Endothelial cell (in vitro differentiated cells): ENCODE measurements around the gene ZDHHC5. TPM values are rescaled to one million over a fixed set of nuclear protein-coding genes. Genes with fewer than 3 reads are reported as not detected.
"Not testable (repeated sequence)": the region's sequence is repeated elsewhere in the genome, so short reads cannot be mapped to it uniquely, and the experiment has no call there.

Experiments used
- DNase-seq: peaks from one replicate; pipeline ENCODE4 v3.0.0; 2021; ENCODE audit warnings: low spot score
- H3K27ac Mint-ChIP-seq: one replicate; pipeline ENCODE4 v1.8.0; 2021; ENCODE audit warnings: mixed read lengths, inconsistent platforms; ENCODE audit not compliant: unreplicated experiment
- H3K27me3 Mint-ChIP-seq: one replicate; pipeline ENCODE4 v1.8.0; 2021; ENCODE audit warnings: mild to moderate bottlenecking, moderate library complexity, mixed read lengths, inconsistent platforms; ENCODE audit not compliant: unreplicated experiment
- H3K36me3 Mint-ChIP-seq: one replicate; pipeline ENCODE4 v1.8.0; 2021; ENCODE audit warnings: mild to moderate bottlenecking, low read depth, mixed read lengths, inconsistent platforms; ENCODE audit not compliant: unreplicated experiment
- H3K4me1 Mint-ChIP-seq: one replicate; pipeline ENCODE4 v1.8.0; 2021; ENCODE audit warnings: mild to moderate bottlenecking, mixed read lengths, inconsistent platforms; ENCODE audit not compliant: unreplicated experiment
- H3K4me3 Mint-ChIP-seq: one replicate; pipeline ENCODE4 v1.8.0; 2021; ENCODE audit warnings: mild to moderate bottlenecking, mixed read lengths, inconsistent platforms; ENCODE audit not compliant: unreplicated experiment
- H3K9me3 Mint-ChIP-seq: one replicate; pipeline ENCODE4 v1.8.0; 2021; ENCODE audit warnings: mixed read lengths, inconsistent platforms; ENCODE audit not compliant: unreplicated experiment
- total RNA-seq: library from RNA; stranded (reverse); fragmentation: NEBNext Ultra II Directional; extraction: Animal tissue kit (Norgen Biotek cat#: 25700); gene quantifications from one replicate; pipeline ENCODE4 v1.2.1, GENCODE V29; 2021; ENCODE audit not compliant: unreplicated experiment
- TF ChIP-seq, protein P1 (sequence below): fragments of 200-600 bp; sonication (generic); IDR thresholded peaks from one replicate; pipeline ENCODE4 v1.5.0; 2021; ENCODE audit warnings: antibody characterized with exemption; ENCODE audit not compliant: unreplicated experiment

Gene ZDHHC5
- total RNA-seq, 1 donor from 2014 or later: 78.3 TPM

DNA sequence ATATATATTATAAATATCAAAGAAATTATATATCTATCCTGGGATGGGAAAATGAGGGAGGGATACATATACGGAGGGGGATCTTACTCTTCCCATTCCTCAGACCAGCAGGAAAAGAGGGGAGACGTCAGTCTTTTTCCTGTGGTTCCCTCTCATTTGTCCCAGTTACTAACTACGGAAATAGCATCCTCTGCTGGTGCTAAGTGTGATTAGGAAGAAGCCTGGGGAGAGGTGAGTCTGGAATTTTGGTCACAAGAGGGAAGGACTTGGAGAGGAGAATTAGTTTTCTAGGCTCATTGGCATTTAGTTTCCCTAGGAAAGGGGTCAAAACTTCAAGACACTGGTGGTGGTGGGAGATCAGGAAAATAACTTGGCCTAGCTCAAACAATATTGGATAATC is 32.5 kb downstream of the ZDHHC5 start:
- Mint-ChIP-seq H3K4me1 (no peaks in the 10 kb centered on the region), H3K27me3 (no peaks in the 10 kb centered on the region), H3K36me3 (peaks cover 43% of the 10 kb centered on the region), H3K27ac (no peak overlapping the region), H3K9me3 (no peaks in the 10 kb centered on the region), H3K4me3 (no peak overlapping the region)
- TF ChIP-seq, protein P1, sequence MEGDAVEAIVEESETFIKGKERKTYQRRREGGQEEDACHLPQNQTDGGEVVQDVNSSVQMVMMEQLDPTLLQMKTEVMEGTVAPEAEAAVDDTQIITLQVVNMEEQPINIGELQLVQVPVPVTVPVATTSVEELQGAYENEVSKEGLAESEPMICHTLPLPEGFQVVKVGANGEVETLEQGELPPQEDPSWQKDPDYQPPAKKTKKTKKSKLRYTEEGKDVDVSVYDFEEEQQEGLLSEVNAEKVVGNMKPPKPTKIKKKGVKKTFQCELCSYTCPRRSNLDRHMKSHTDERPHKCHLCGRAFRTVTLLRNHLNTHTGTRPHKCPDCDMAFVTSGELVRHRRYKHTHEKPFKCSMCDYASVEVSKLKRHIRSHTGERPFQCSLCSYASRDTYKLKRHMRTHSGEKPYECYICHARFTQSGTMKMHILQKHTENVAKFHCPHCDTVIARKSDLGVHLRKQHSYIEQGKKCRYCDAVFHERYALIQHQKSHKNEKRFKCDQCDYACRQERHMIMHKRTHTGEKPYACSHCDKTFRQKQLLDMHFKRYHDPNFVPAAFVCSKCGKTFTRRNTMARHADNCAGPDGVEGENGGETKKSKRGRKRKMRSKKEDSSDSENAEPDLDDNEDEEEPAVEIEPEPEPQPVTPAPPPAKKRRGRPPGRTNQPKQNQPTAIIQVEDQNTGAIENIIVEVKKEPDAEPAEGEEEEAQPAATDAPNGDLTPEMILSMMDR: no peak
- no peak for DNase-seq

DNA sequence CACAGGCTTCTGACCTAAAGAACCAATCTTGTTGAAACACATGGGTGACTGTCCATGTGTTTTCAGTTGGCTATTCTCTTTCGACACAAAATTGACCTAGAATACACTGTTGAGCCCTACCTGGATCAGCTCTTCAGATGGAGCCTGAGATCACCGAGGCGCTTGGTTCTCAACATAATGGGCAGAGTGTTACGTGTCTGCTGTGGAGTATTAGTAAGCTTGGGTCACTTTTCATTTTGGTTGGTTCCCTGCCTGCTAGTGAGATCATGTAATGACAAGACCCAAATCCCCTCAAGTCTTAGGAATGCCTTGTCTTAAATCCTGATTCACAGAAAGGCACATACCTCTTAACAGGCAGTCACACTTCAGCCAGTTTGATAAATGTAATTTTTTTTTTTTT is 35.4 kb downstream of the ZDHHC5 start:
- Mint-ChIP-seq H3K27ac (no peak overlapping the region), H3K4me1 (no peaks in the 10 kb centered on the region), H3K9me3 (no peaks in the 10 kb centered on the region), H3K27me3 (no peaks in the 10 kb centered on the region), H3K36me3 (peaks cover 31% of the 10 kb centered on the region), H3K4me3 (no peak overlapping the region)
- TF ChIP-seq, protein P1: no peak
- DNase-seq: no peak

DNA sequence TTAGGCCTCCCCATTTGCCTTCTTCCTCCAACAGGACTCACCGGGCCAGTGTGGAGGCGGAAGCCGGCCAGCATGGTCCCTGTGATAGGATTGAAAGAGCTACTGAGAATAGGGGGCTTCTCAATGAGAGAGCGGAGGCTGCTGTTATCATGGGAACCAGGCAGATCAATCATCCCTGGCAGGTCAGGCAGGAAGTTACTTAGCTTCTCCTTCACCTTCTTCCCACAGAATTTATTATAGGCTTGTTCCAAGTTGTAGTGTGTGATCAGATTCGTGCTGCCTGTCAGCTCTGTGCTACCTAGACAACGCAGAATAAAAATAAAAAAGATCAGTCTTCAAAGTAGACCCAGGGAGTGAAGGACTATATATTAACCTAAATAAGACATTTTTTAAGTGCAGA is 37.0 kb downstream of the ZDHHC5 start:
- peaks cover 17% of the 10 kb centered on the region for H3K36me3 Mint-ChIP-seq
- H3K27ac Mint-ChIP-seq: no peak overlapping the region
- H3K4me1 Mint-ChIP-seq: no peaks in the 10 kb centered on the region

DNA sequence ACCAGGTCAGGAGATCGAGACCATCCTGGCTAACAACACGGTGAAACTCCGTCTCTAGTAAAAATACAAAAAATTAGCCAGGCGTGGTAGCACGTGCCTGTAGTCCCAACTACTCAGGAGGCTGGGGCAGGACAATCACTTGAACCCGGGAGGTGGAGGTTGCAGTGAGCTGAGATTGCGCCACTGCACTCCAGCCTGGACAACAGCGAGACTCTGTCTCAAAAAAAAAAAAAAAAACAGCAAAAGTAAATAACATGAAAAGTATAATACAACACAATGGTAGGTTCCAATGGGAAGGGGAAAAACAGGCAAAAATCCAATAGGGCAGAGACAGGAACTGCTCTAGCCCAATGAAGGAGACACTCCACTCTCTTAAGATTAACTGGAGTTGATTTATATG is 37.5 kb downstream of the ZDHHC5 start:
- H3K9me3 Mint-ChIP-seq, DNase-seq, H3K27me3 Mint-ChIP-seq, H3K4me3 Mint-ChIP-seq, H3K27ac Mint-ChIP-seq, H3K4me1 Mint-ChIP-seq: not testable (repeated sequence)
- H3K36me3 Mint-ChIP-seq: peaks cover 18% of the 10 kb centered on the region

More for the DNA sequence above, 37.0 kb downstream of the ZDHHC5 start:
- no peaks in the 10 kb centered on the region for H3K9me3 Mint-ChIP-seq
- TF ChIP-seq, protein P1: no peak
- H3K4me3 Mint-ChIP-seq: no peak overlapping the region
- no peak for DNase-seq
- no peaks in the 10 kb centered on the region for H3K27me3 Mint-ChIP-seq

DNA sequence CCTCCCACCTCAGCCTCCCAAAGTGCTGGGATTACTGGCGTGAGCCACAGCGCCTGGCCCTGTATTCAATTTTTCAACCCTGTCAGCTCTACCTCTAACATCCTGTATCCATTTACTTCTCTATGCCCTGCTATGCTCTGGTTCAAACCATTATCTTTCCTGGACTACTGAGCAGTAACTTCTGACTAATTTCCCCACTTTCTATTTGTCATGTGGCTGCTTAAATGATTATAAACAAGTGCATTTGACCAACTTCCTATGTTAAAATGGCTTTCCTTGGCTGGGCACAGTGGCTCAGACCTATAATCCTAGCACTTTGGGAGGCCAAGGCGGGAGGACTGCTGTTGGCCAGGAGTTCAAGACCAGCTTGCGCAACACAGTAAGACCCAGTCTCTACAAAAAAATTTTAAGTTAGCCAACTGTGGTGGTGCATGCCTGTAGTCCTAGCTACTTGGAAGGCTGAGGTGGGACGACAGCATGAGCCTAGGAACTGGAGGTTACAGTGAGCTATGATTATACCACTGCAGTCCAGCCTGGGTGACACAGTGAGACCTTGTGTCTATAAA is 42.0 kb downstream of the ZDHHC5 start:
- H3K9me3 Mint-ChIP-seq: no peaks in the 10 kb centered on the region
- H3K27me3 Mint-ChIP-seq: peaks cover 5% of the 10 kb centered on the region
- TF ChIP-seq, protein P1: no peak
- H3K4me1 Mint-ChIP-seq: peaks cover 25% of the 10 kb centered on the region
- no peak overlapping the region for H3K4me3 Mint-ChIP-seq
- peaks cover 4% of the 10 kb centered on the region for H3K36me3 Mint-ChIP-seq
- no peak for DNase-seq
- no peak overlapping the region for H3K27ac Mint-ChIP-seq
